ENCODE data around the gene CFAP410. TPM values are rescaled to one million over a fixed set of nuclear protein-coding genes. Genes with fewer than 3 reads are reported as not detected.

CFAP410 gene
- total RNA-seq, 1 experiment from 2014 or later, result 16.5 TPM

DNA sequence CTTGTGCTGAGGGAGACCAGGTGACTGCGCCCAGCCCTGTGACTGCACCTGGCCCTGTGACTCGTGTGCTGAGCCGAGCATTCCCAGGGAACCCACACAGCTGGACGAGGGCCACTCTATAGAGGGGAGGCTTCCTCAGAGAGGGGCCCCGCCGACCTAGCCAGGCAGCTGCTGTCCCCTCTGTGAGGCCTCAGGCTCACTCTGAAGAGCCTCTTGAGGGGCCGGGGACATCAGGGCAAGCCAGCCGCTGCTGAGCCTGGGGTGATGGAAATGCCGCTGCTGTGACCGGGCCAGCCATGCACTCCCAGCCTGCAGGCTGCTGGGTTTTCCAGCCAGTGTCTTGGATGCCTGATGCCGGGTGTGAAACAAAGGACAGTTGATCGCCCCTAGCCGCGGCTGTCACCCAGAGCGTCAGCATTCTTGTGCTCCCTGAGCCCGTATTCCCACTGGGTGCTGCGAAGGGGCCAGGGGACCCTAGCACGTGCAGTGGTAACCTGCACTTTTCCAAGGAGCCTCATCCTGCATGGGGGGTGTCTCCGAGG is 21.9 kb downstream of the CFAP410 start:
- TF ChIP-seq, protein P1, sequence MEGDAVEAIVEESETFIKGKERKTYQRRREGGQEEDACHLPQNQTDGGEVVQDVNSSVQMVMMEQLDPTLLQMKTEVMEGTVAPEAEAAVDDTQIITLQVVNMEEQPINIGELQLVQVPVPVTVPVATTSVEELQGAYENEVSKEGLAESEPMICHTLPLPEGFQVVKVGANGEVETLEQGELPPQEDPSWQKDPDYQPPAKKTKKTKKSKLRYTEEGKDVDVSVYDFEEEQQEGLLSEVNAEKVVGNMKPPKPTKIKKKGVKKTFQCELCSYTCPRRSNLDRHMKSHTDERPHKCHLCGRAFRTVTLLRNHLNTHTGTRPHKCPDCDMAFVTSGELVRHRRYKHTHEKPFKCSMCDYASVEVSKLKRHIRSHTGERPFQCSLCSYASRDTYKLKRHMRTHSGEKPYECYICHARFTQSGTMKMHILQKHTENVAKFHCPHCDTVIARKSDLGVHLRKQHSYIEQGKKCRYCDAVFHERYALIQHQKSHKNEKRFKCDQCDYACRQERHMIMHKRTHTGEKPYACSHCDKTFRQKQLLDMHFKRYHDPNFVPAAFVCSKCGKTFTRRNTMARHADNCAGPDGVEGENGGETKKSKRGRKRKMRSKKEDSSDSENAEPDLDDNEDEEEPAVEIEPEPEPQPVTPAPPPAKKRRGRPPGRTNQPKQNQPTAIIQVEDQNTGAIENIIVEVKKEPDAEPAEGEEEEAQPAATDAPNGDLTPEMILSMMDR (IDR thresholded peaks at IDR 0.05; ENCODE audit: insufficient read depth in 1 of 2, low read depth in 1 of 2, low read length in 1 of 2, severe bottlenecking in 1 of 2, unreplicated experiment in 1 of 2), result no peak
- Mint-ChIP-seq H3K4me3 (ENCODE audit: unreplicated experiment) (no peak overlapping the region), H3K36me3 (ENCODE audit: insufficient read depth, unreplicated experiment) (peaks cover 27% of the 10 kb centered on the region), H3K27ac (ENCODE audit: unreplicated experiment) (no peak overlapping the region), H3K4me1 (ENCODE audit: low read depth, unreplicated experiment) (no peaks in the 10 kb centered on the region), H3K9me3 (ENCODE audit: unreplicated experiment) (no peaks in the 10 kb centered on the region), H3K27me3 (ENCODE audit: insufficient read depth, unreplicated experiment) (no peaks in the 10 kb centered on the region)
- no TSS peak for BruUV-seq (replicated peaks)
- ChIA-PET CTCF (no interaction called here), POLR2A (no interaction called here)
- H3K27me3 ChIP-seq (replicated peaks; ENCODE audit: control insufficient read depth, insufficient read depth, low read length), result no peaks in the 10 kb centered on the region
- no peak for DNase-seq
- H3K4me1 ChIP-seq, result no peaks in the 10 kb centered on the region
- H3K36me3 ChIP-seq (ENCODE audit: control insufficient read depth, insufficient read depth, low read length), result peaks cover under 1% of the 10 kb centered on the region; the same call in 1 of the 2 replicates
- intact Hi-C loops (cut with micrococcal nuclease; ENCODE audit: unreplicated experiment), result no loop called here
- H3K9me3 ChIP-seq, result no peaks in the 10 kb centered on the region
- H3K4me3 ChIP-seq (ENCODE audit: low read depth, low read length), result no peak overlapping the region

DNA sequence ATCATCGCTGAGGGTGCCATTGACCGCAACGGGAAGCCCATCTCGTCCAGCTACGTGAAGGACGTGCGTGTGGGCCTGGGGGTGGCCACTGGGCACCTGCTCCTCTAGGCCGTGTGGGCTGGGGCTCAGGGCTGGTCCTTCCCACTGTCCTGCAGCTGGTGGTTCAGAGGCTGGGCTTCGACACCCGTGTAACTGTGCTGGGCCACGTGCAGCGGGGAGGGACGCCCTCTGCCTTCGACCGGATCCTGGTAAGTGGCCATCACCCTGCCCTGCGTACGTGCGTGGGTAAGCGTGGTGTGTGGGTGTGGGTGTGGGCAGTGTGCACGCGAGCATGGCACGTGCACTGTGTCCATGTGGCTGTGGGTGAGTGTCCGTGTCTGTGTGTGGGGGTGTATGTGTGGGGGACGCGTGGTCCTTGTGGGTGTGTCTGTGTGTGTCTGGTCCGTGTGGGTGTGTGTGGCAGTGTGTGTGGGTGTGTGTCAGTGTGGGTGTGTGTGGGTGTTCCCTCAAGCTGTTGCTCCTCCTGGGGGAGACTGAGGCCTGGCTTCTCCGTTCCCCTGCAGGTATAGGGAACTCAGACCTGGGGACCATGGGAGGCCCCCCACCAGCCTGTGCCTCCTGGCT is 22.8 kb downstream of the CFAP410 start:
- POLR2A ChIA-PET, result no interaction called here
- H3K9me3 Mint-ChIP-seq (ENCODE audit: unreplicated experiment), result no peaks in the 10 kb centered on the region

GRCh38 chr21:44315691-44316203 is 23.4 kb downstream of the CFAP410 start:
- ChIA-PET CTCF (interaction anchor here (1.3 kb wide), 1 partner anchor 12 kb away, joined by 3 read pairs; no protein-coding TSS in a partner anchor), POLR2A (no interaction called here)
- Mint-ChIP-seq H3K4me1 (ENCODE audit: low read depth, unreplicated experiment) (no peaks in the 10 kb centered on the region), H3K27ac (ENCODE audit: unreplicated experiment) (no peak overlapping the region), H3K9me3 (ENCODE audit: unreplicated experiment) (no peaks in the 10 kb centered on the region), H3K4me3 (ENCODE audit: unreplicated experiment) (no peak overlapping the region), H3K27me3 (ENCODE audit: insufficient read depth, unreplicated experiment) (no peaks in the 10 kb centered on the region), H3K36me3 (ENCODE audit: insufficient read depth, unreplicated experiment) (peaks cover 42% of the 10 kb centered on the region)
- H3K9me3 ChIP-seq, result no peaks in the 10 kb centered on the region
- H3K4me3 ChIP-seq (ENCODE audit: low read depth, low read length), result no peak overlapping the region
- H3K4me1 ChIP-seq, result no peaks in the 10 kb centered on the region
- H3K36me3 ChIP-seq (ENCODE audit: control insufficient read depth, insufficient read depth, low read length), result no peaks in the 10 kb centered on the region
- TF ChIP-seq, protein P1 (IDR thresholded peaks at IDR 0.05; ENCODE audit: insufficient read depth in 1 of 2, low read depth in 1 of 2, low read length in 1 of 2, severe bottlenecking in 1 of 2, unreplicated experiment in 1 of 2), result no peak
- no peaks in the 10 kb centered on the region for H3K27me3 ChIP-seq (replicated peaks; ENCODE audit: control insufficient read depth, insufficient read depth, low read length)
- BruUV-seq (replicated peaks), result no TSS peak
- intact Hi-C loops (cut with micrococcal nuclease; ENCODE audit: unreplicated experiment), result no loop called here
- no peak for DNase-seq

More for the DNA sequence above, 22.8 kb downstream of the CFAP410 start:
- no peak overlapping the region for H3K4me3 ChIP-seq (ENCODE audit: low read depth, low read length)
- H3K4me1 ChIP-seq, result no peaks in the 10 kb centered on the region
- H3K36me3 ChIP-seq (ENCODE audit: control insufficient read depth, insufficient read depth, low read length), result no peaks in the 10 kb centered on the region
- CTCF ChIA-PET, result no interaction called here
- no peak for DNase-seq
- H3K27me3 ChIP-seq (replicated peaks; ENCODE audit: control insufficient read depth, insufficient read depth, low read length), result no peaks in the 10 kb centered on the region
- H3K9me3 ChIP-seq, result no peaks in the 10 kb centered on the region
- no peak overlapping the region for H3K4me3 Mint-ChIP-seq (ENCODE audit: unreplicated experiment)
- H3K4me1 Mint-ChIP-seq (ENCODE audit: low read depth, unreplicated experiment), result no peaks in the 10 kb centered on the region
- TF ChIP-seq, protein P1 (IDR thresholded peaks at IDR 0.05; ENCODE audit: insufficient read depth in 1 of 2, low read depth in 1 of 2, low read length in 1 of 2, severe bottlenecking in 1 of 2, unreplicated experiment in 1 of 2), result no peak
- no peak overlapping the region for H3K27ac Mint-ChIP-seq (ENCODE audit: unreplicated experiment)
- no peaks in the 10 kb centered on the region for H3K27me3 Mint-ChIP-seq (ENCODE audit: insufficient read depth, unreplicated experiment)
- intact Hi-C loops (cut with micrococcal nuclease; ENCODE audit: unreplicated experiment), result no loop called here
- no TSS peak for BruUV-seq (replicated peaks)
- H3K36me3 Mint-ChIP-seq (ENCODE audit: insufficient read depth, unreplicated experiment), result peaks cover 36% of the 10 kb centered on the region

Data from Caco-2 (cell line).